Fibroblast of upper back skin (primary cell): ENCODE measurements around the gene CACNG1.
"Not testable (repeated sequence)": the region's sequence is repeated elsewhere in the genome, so short reads cannot be mapped to it uniquely, and the experiment has no call there.

Experiments
- DNase-seq: peaks from one replicate; pipeline ENCODE4 v3.0.0-alpha.2; 2013

The CACNG1 gene

GRCh38 chr17:67026341-67026740, 18.0 kb upstream of the CACNG1 start:
- peak; percentile 2 for DNase-seq

DNA sequence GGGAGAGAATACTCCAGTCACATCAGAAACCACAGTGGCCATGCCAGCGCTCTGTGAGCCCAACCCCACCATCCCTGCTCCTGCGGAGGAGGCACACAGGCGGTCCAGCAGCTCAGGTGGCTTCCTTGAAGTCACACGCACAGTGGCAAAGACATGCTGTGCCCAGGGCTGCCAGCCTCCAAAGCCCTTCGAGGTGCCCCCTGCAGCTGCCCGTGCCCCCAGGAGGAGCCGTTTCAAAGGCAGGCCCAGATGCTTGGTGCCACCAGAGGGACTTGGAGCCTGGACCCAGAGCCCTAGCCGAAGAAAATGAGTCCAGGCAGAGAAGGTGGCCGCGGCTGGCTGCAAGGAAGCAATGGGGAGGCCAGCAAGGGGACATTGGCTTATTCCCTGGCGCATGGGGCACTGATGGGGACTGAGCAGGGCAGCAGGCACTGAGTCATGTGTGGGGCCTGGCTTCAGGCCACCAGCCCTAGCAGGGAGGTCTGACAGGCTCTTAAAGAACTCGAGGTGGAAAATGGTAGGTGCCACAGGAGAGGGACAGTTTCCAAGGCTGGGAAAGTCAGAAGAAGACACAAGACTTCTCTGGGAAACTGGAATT, 17.2 kb upstream of the CACNG1 start:
- DNase-seq, result no peak

- DNase-seq, result no peak
Observed at GRCh38 chr17:67030641-67031040, 13.7 kb upstream of the CACNG1 start.

GRCh38 chr17:67032382-67032781, 12.0 kb upstream of the CACNG1 start:
- DNase-seq, result no peak

DNA sequence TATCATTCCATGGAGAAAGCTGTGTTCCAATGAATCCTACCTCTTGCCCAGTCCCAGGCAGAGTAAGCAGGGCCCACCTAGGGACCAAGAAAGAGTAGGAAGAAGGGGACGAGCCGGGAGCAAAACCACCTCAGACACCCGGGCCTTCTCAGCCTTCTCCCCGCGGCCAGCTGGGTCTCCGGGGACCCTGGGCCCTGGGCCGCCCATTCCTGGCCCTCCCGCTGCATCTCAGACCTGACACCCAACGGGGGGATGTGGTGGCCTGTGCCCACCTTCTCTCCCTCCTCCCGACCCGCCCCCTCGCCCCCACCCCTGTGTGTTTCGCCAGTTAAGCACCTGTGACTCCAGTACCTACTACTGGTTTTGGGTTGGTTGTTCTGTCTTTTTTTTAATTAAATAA, 11.4 kb upstream of the CACNG1 start:
- DNase-seq, result no peak

- DNase-seq, result no peak
Observed at GRCh38 chr17:67033613-67034012, 10.7 kb upstream of the CACNG1 start.

DNA sequence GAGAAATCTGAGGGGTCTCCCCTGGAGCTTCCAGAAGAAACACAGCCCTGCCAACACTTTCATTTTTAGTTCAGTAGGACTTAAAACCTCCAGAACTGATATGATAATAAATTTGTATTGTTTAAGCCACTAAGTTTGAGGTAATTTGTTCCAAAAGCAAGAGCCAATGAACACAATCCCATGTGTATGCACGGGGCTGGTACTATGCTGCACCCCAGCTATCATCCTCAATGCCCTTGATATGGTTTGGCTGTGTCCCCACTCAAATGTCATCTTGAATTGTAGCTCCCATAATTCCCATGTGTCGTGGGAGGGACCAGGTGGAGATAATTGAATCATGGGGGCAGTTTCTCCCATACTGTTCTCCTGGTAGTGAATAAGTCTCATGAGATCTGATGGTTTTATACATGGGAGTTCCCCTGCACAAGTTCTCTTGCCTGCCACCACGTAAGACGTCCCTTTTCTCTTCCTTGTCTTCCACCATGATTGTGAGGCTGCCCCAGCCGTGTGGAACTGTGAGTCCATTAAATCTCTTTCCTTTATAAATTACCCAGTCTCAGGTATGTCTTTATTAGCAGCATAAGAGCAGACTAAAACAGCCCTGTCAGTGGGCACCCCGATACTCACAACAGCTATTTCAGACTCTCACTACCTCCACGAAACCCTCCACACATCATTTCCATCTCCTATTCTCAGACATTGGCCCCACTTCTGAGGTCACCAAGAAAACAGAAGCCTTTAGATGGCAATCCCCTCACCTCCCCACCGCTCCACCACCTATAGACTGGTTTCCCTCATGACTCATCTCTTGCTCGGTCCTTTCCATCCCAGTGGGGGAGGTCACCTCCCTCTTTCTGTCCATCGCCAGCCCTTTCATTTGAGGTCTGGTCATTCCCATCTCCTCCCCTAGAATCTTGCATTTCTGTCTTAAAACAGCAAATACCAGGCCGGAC, 8.9 kb upstream of the CACNG1 start:
- DNase-seq, result no peak

DNA sequence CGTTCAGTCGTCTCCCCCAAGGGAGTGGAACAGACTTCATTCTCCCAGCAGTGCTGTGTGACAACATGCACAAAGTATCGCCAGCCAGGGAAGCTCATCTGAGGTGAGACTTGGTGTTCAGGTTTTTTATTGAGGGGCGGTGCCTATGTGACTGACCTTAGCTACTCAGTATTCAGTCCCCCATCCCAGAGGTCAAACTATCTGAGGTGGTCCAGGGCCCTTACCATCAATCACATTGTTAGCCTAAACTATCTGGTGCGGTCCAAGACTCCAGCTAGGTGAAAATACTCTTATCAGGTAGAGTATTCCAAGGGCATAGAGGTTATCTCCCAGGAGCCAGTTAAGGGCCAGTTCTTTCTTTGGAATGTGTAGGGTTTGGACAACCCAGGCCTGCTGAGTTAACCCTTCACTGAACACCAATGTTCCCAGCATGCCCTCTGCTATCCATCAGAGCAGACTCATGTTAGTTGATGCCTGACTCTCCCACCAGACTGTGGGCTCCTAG, 5.4 kb upstream of the CACNG1 start:
- DNase-seq, result no peak

DNA sequence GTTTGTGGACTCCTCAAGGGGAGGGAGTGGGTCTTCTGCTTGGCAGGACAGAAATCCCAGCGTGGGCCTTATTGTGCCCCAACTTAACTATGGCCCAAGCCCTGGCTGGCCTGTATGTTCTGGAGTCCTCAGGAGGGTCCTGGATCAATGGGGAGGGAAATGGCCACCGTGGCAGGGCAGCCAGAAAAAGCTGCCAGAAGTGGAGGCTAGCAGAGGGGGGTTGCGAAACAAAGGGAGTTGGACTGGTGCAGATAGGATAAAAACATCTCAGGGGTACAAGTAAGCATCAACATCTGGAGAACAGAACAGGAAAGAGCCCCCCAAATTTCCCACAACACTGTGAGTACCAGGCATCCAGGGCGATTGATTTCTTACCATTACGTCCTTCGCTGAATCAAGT, 3.7 kb upstream of the CACNG1 start:
- no peak for DNase-seq

DNA sequence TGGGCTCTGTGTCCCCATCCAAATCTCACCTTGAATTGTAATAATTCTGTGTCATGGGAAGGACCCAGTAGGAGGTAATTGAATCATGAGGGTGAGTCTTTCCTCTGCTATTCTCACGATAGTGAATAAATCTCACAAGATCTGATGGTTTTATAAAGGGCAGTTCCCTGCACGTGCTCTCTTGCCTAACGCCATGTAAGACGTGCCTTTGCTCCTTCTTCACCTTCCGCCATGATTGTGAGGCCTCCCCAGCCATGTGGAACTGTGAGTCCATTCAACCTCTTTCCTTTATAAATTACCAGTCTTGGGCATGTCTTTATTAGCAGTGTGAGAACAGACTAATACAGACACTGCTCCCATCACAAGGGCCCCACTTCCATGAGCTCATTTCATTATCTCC, 3.2 kb upstream of the CACNG1 start:
- DNase-seq, result not testable (repeated sequence)

DNA sequence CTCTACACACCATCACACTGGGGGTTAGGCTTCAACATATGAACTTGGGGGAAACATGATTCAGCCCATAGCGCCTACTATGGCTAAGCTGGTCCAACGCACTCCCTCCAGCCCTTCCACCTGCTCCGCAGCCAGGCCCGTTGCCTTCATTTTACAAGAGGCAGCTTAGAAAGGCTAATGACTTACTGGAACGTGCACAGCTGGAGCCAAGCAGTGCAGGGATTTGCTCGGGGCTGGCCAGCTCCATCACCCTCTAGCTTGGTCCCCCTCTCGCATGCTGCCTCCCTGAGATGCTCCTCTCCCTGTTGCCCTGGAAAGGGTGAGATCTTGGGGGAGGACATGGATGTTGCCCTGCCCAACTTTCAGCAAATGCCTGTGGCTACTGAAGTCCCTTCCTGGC, 2.8 kb upstream of the CACNG1 start:
- no peak for DNase-seq

- DNase-seq, result no peak
Observed at GRCh38 chr17:67041941-67042899, 2.1 kb upstream of the CACNG1 start.

DNA sequence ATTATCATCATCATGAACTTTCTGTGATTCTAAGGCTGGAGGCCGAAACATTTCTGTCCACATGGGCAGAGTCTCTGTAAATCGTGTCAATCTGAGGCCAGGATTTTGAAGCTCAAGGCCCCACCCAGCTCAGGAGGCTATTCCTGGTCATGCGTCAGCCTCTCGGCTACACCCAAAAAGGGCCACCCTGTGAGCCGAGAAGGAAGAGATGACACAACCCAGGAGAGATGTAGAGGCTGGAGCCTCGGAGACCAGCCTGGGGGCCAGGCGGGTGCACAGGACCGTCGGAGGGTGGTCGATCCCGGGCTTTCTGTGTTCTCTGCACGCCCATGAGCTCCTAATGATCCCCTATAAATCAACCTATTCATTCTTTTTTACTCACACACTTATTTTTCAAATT, 1.1 kb upstream of the CACNG1 start:
- DNase-seq, result no peak

DNA sequence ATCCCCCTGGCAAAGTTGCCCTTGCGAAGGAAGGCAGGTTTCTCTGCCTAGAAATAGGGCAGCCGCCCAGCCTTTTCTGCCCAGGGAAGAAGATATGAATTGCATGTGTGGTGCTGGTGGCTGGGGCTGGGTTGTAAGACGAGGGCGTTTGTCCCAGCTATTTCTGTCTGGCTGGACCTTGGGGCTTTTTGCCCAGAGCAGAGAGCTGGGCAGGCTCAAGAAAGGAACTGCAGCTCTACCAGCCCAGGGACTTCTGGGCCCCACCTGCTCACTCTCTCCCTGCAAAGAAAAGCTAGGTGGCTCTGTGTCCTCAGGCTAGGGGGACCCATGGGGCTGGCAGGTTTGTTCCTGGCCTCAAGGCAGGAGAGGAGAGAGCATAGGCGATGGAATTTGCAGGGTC, 586 bp downstream of the CACNG1 start:
- no peak for DNase-seq

DNA sequence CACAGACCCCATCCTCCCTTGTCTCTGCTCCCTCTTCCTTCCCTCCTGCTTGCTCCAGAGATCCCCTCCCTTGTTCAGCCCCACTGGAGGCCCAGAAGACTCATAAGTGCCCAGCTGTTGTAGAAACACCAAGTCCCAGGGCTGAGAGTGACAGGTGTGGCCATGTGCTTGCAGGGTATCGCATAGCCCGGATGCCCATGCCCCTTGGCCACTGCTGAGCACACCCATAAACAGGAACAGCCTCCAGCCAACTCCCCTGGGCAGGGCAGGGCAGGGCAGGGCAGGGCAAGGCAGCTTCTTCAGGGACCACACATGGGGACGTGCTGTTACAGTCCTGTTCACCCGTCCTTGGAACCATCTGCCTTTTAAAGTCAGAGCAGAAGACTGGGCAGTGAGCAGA, 2.0 kb downstream of the CACNG1 start:
- no peak for DNase-seq

GRCh38 chr17:67047382-67047781, 3.0 kb downstream of the CACNG1 start:
- DNase-seq, result no peak

DNA sequence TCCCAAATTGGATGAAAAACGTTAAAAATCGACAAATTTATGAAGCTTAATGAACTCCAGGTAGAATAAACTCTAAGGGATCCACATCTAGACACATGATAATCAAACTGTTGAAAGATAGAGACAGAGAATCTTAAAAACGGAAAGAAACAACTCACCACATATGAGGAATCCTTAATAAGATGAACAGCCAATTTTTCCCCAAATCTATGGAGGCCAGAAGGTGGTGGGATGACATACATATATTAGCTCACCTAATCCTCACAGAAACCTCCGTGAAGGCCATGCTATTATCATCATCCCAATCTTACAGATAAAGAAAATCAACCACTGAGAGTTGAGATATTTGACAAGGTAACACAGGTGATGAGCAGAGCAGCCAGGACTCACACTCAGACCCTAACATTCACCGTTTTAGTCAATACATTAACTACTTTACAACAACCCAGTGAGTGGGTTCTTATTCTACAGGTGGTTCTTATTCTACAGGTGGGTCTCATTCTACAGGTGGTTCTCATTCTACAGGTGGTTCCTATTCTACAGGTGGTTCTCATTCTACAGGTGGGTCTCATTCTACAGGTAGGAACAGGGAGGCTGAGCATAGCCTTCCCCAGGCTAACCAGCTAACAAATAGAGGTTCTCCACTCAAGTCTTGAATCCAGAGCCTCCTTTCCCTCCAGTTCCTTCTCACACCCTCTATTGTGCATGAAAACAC, 4.8 kb downstream of the CACNG1 start:
- no peak for DNase-seq

GRCh38 chr17:67050066-67050465, 5.7 kb downstream of the CACNG1 start:
- no peak for DNase-seq

DNA sequence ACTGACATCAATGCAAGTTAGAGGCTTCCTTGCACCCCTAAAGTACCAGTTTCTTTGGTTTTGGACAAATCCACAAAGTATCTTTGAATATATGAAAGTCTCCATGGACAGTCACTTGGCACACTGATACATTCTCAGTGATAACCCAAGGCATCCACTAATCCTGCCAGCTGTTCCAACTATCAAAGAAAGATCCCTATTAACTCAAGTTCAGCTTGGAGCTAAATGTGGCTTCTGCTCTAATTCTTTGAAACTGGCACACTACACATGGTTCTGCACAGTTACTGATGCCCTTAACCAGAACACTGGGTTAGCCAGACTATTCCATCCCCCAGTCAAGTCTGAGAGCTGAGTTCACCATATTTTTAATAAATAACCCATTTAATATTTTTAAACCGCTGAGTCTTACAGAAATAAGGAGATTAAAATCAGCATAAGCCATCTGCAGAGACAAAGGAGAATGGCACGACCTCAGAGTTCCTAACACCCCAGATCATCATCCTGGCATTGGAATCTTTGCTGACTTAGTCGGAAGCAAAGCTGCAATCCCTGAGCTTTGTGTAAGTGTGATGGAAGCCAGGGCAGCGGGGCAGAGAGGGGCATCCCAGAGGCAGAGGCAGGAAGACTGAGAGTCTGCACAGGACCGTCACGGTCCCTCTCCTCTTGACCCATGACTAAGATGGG, 6.3 kb downstream of the CACNG1 start:
- DNase-seq, result no peak

DNA sequence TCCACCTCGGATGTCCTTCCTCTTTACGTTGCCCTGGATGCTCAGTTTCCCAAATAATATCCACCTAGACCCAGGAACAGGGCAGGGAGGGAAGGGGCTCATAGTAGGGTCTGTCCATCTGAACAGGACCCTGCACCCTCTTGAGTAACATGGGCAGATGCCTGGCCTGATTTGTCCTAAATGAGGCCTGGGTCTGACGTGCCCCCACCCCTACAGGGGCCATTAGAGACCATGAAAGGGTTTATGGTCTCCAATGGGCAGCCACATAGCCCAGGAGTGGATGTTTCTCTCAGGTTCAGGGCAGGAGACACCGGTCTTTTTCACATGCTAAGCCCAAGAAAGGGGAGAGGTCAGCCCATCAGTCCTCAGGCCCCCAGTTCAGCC, 6.8 kb downstream of the CACNG1 start:
- no peak for DNase-seq

DNA sequence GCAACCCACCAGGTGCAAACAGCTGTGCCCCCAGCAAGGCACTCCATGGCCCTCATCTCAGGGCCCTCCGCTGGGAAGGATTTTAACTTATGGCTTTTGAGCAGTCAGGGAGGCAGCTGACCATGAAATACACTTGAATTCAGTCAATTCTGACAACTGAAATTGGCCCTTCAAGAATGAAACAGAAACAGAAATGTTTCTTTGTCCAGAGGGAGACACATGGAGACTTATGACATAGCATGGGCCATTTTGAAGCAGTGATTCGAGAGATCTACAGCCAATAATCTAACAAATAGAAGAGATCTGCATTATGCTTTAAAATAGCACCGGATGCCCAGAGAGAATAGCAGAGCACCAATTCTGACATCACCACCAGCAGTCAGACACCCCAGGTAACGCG, 7.5 kb downstream of the CACNG1 start:
- DNase-seq, result no peak
